HEK293 (cell line): Measurements from ENCODE around the gene CDK5R2.

Experiments
- CTCF ChIP-seq: fragments of 450-650 bp; formaldehyde crosslinking; IDR thresholded peaks from 2 replicates; pipeline ENCODE4 v1.5.1; 2016; ENCODE audit warnings: missing biosample characterization, missing genetic modification characterization
- GLI2 ChIP-seq: fragments of 450-650 bp; formaldehyde crosslinking; IDR thresholded peaks from 2 replicates; pipeline ENCODE4; 2017; ENCODE audit warnings: missing biosample characterization, missing genetic modification characterization, low read depth, borderline replicate concordance
- HOXC10 ChIP-seq: sonication (generic); formaldehyde crosslinking; IDR thresholded peaks from 2 replicates; pipeline ENCODE4 v1.8.1; 2023; ENCODE audit warnings: mild to moderate bottlenecking, missing genetic modification reagents
- KLF17 ChIP-seq: fragments of 450-650 bp; formaldehyde crosslinking; IDR thresholded peaks from 2 replicates; pipeline ENCODE4 v1.5.1; 2016; ENCODE audit warnings: missing biosample characterization, missing genetic modification characterization
- MYNN ChIP-seq: fragments of 450-650 bp; formaldehyde crosslinking; IDR thresholded peaks from 2 replicates; pipeline ENCODE4 v1.5.1; 2016; ENCODE audit warnings: missing biosample characterization, missing genetic modification characterization, borderline replicate concordance
- SETDB1 ChIP-seq: IDR thresholded peaks from one replicate; pipeline ENCODE4 v1.6.1; 2017; ENCODE audit warnings: mild to moderate bottlenecking, low read length, moderate library complexity, mixed read lengths; ENCODE audit not compliant: insufficient read length
- SP3 ChIP-seq: fragments of 450-650 bp; formaldehyde crosslinking; IDR thresholded peaks from 2 replicates; pipeline ENCODE4 v1.5.1; 2016; ENCODE audit warnings: missing biosample characterization, missing genetic modification characterization
- YY2 ChIP-seq: fragments of 450-650 bp; formaldehyde crosslinking; IDR thresholded peaks from 2 replicates; pipeline ENCODE4 v1.5.1; 2016; ENCODE audit warnings: missing biosample characterization, missing genetic modification characterization
- ZFP37 ChIP-seq: fragments of 450-650 bp; formaldehyde crosslinking; IDR thresholded peaks from 2 replicates; pipeline ENCODE4 v1.5.1; 2016; ENCODE audit warnings: missing biosample characterization, missing genetic modification characterization
- ZIC2 ChIP-seq: fragments of 450-650 bp; formaldehyde crosslinking; IDR thresholded peaks from 2 replicates; pipeline ENCODE4 v1.5.1; 2016; ENCODE audit warnings: missing biosample characterization, missing genetic modification characterization
- ZNF133 ChIP-seq: fragments of 450-650 bp; formaldehyde crosslinking; IDR thresholded peaks from 2 replicates; pipeline ENCODE4 v1.5.1; 2016; ENCODE audit warnings: missing biosample characterization, missing genetic modification characterization
- ZNF169 ChIP-seq: fragments of 450-650 bp; formaldehyde crosslinking; IDR thresholded peaks from 2 replicates; pipeline ENCODE4 v1.5.1; 2016; ENCODE audit warnings: missing biosample characterization, missing genetic modification characterization
- ZNF2 ChIP-seq: fragments of 450-650 bp; formaldehyde crosslinking; IDR thresholded peaks from 2 replicates; pipeline ENCODE4 v1.5.1; 2016; ENCODE audit warnings: missing biosample characterization, missing genetic modification characterization
- ZNF362 ChIP-seq: fragments of 450-650 bp; formaldehyde crosslinking; IDR thresholded peaks from 2 replicates; pipeline ENCODE4 v1.5.1; 2016; ENCODE audit warnings: missing biosample characterization, missing genetic modification characterization
- ZNF391 ChIP-seq: fragments of 450-650 bp; formaldehyde crosslinking; IDR thresholded peaks from 2 replicates; pipeline ENCODE4 v1.5.1; 2016; ENCODE audit warnings: low read depth, missing biosample characterization, missing genetic modification characterization, borderline replicate concordance
- ZNF514 ChIP-seq: fragments of 450-650 bp; formaldehyde crosslinking; IDR thresholded peaks from 2 replicates; pipeline ENCODE4 v1.5.1; 2016; ENCODE audit warnings: missing biosample characterization, missing genetic modification characterization
- ZNF558 ChIP-seq: fragments of 450-650 bp; formaldehyde crosslinking; IDR thresholded peaks from 2 replicates; pipeline ENCODE4 v1.5.1; 2016; ENCODE audit warnings: missing biosample characterization, missing genetic modification characterization
- ZNF660 ChIP-seq: fragments of 450-650 bp; IDR thresholded peaks from 2 replicates; pipeline ENCODE4 v1.5.1; 2018; ENCODE audit warnings: missing biosample characterization, mild to moderate bottlenecking, missing genetic modification characterization
- ZNF701 ChIP-seq: fragments of 450-650 bp; formaldehyde crosslinking; IDR thresholded peaks from 2 replicates; pipeline ENCODE4 v1.5.1; 2016; ENCODE audit warnings: missing biosample characterization, missing genetic modification characterization
- ZNF707 ChIP-seq: fragments of 450-650 bp; formaldehyde crosslinking; IDR thresholded peaks from 2 replicates; pipeline ENCODE4 v1.5.1; 2016; ENCODE audit warnings: missing biosample characterization, missing genetic modification characterization
- ZNF830 ChIP-seq: fragments of 450-650 bp; IDR thresholded peaks from 2 replicates; pipeline ENCODE4 v1.5.0; 2018; ENCODE audit warnings: missing biosample characterization, missing genetic modification characterization, low read depth, mild to moderate bottlenecking, moderate library complexity
- TF ChIP-seq, protein P1 (sequence below): fragments of 450-650 bp; formaldehyde crosslinking; IDR thresholded peaks from 2 replicates; pipeline ENCODE4 v1.5.1; 2017; ENCODE audit warnings: missing biosample characterization, missing genetic modification characterization
- TF ChIP-seq, protein P2 (sequence below): fragments of 450-650 bp; formaldehyde crosslinking; IDR thresholded peaks from 2 replicates; pipeline ENCODE4 v1.5.1; 2016; ENCODE audit warnings: missing biosample characterization, missing genetic modification characterization
- TF ChIP-seq, protein P3 (sequence below): fragments of 450-650 bp; formaldehyde crosslinking; conservative IDR thresholded peaks from 2 replicates; pipeline ENCODE4 v1.5.1; 2016; ENCODE audit warnings: low read depth, missing biosample characterization, missing genetic modification characterization
- TF ChIP-seq, protein P4 (sequence below): fragments of 450-650 bp; IDR thresholded peaks from 2 replicates; pipeline ENCODE4 v1.5.1; 2018; ENCODE audit warnings: missing biosample characterization, mild to moderate bottlenecking, missing genetic modification characterization
- TF ChIP-seq, protein P5 (sequence below): fragments of 450-650 bp; formaldehyde crosslinking; optimal IDR thresholded peaks from 2 replicates; pipeline ENCODE3; 2016; ENCODE audit warnings: missing biosample characterization, mild to moderate bottlenecking, missing genetic modification characterization

CDK5R2 gene

DNA sequence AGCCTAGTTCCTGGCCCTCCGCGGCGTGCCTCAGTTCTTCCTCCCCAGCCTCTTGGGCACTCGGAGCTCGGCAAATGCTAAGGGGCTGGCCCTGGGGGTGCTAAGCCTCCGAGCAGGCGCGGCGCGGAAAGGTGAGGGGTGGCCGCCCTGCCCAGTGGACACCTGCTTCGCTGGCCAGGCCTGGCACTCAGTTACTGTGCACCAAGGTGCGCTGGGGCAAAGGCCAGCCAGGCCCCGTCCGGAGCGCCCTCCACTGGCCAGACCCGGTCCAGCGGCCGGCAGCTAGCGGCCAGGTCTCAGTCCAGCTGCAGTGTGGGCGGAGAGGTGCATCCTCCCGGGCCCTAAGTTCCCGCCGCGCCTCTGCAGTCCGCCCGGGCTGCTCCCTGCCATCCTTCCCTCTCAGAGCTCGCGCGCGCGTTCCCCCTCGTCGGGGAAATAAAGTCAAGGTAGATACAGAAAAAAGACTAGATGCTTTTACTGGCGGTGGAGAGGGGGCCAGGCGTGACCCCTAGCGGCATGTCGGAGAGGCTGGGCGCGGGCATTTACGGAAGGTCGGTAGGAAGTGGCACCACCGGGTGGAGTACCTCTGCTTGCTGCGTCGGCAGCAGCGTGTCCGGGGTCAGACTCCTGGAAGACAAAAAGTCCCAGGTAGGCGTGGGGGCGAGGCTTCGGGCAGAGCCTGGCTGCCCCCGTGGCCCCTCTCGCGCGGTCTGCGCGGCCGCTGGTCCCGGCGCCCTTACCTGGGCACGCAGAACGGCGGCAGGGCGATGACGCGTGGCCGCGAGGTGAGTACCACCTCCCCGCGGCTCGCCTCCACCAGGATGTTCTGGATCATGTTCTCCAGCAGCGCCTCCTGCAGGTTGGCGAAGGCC lies 43.2 kb downstream of the CDK5R2 start (continued):
- TF ChIP-seq CTCF (tag by site-specific recombination) (peak; percentile 86), ZNF558 (no peak), ZNF2 (tag by site-specific recombination) (peak; percentile 90), ZNF707 (tag by site-specific recombination) (no peak), ZNF133 (tag by site-specific recombination) (no peak), HOXC10 (CRISPR knock-in tag) (no peak), ZFP37 (tag by site-specific recombination) (no peak), KLF17 (no peak), ZNF701 (no peak), ZIC2 (tag by site-specific recombination) (no peak), ZNF830 (tag by site-specific recombination) (no peak), ZNF660 (tag by site-specific recombination) (peak; percentile 40; the same call in 1 of the 2 replicates), ZNF169 (tag by site-specific recombination) (no peak), YY2 (tag by site-specific recombination) (no peak), ZNF362 (no peak), SETDB1 (no peak), ZNF514 (tag by site-specific recombination) (no peak), SP3 (no peak), GLI2 (no peak), ZNF391 (tag by site-specific recombination) (no peak), MYNN (tag by site-specific recombination) (no peak)
- TF ChIP-seq, protein P1, sequence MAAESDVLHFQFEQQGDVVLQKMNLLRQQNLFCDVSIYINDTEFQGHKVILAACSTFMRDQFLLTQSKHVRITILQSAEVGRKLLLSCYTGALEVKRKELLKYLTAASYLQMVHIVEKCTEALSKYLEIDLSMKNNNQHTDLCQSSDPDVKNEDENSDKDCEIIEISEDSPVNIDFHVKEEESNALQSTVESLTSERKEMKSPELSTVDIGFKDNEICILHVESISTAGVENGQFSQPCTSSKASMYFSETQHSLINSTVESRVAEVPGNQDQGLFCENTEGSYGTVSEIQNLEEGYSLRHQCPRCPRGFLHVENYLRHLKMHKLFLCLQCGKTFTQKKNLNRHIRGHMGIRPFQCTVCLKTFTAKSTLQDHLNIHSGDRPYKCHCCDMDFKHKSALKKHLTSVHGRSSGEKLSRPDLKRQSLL (tag by site-specific recombination) = no peak
- TF ChIP-seq, protein P2, sequence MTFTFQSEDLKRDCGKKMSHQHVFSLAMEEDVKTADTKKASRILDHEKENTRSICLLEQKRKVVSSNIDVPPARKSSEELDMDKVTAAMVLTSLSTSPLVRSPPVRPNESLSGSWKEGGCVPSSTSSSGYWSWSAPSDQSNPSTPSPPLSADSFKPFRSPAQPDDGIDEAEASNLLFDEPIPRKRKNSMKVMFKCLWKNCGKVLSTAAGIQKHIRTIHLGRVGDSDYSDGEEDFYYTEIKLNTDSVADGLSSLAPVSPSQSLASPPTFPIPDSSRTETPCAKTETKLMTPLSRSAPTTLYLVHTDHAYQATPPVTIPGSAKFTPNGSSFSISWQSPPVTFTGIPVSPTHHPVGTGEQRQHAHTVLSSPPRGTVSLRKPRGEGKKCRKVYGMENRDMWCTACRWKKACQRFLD (tag by site-specific recombination) = no peak
- TF ChIP-seq, protein P3, sequence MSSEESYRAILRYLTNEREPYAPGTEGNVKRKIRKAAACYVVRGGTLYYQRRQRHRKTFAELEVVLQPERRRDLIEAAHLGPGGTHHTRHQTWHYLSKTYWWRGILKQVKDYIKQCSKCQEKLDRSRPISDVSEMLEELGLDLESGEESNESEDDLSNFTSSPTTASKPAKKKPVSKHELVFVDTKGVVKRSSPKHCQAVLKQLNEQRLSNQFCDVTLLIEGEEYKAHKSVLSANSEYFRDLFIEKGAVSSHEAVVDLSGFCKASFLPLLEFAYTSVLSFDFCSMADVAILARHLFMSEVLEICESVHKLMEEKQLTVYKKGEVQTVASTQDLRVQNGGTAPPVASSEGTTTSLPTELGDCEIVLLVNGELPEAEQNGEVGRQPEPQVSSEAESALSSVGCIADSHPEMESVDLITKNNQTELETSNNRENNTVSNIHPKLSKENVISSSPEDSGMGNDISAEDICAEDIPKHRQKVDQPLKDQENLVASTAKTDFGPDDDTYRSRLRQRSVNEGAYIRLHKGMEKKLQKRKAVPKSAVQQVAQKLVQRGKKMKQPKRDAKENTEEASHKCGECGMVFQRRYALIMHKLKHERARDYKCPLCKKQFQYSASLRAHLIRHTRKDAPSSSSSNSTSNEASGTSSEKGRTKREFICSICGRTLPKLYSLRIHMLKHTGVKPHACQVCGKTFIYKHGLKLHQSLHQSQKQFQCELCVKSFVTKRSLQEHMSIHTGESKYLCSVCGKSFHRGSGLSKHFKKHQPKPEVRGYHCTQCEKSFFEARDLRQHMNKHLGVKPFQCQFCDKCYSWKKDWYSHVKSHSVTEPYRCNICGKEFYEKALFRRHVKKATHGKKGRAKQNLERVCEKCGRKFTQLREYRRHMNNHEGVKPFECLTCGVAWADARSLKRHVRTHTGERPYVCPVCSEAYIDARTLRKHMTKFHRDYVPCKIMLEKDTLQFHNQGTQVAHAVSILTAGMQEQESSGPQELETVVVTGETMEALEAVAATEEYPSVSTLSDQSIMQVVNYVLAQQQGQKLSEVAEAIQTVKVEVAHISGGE (tag by site-specific recombination) = 0 out of 2 replicates have a peak, but pooled peaks have one; percentile 4
- TF ChIP-seq, protein P4, sequence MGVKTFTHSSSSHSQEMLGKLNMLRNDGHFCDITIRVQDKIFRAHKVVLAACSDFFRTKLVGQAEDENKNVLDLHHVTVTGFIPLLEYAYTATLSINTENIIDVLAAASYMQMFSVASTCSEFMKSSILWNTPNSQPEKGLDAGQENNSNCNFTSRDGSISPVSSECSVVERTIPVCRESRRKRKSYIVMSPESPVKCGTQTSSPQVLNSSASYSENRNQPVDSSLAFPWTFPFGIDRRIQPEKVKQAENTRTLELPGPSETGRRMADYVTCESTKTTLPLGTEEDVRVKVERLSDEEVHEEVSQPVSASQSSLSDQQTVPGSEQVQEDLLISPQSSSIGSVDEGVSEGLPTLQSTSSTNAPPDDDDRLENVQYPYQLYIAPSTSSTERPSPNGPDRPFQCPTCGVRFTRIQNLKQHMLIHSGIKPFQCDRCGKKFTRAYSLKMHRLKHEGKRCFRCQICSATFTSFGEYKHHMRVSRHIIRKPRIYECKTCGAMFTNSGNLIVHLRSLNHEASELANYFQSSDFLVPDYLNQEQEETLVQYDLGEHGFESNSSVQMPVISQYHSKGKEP (tag by site-specific recombination) = no peak
- TF ChIP-seq, protein P5, sequence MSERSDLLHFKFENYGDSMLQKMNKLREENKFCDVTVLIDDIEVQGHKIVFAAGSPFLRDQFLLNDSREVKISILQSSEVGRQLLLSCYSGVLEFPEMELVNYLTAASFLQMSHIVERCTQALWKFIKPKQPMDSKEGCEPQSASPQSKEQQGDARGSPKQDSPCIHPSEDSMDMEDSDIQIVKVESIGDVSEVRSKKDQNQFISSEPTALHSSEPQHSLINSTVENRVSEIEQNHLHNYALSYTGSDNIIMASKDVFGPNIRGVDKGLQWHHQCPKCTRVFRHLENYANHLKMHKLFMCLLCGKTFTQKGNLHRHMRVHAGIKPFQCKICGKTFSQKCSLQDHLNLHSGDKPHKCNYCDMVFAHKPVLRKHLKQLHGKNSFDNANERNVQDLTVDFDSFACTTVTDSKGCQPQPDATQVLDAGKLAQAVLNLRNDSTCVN = peak; percentile 79
